Inflammatory macrophage treated with lipopolysaccharide for 4 hours (primary cell): ENCODE measurements around the gene LRRC75A.
A peak's percentile ranks its signal among the peaks of the same experiment; 100 is the strongest.
"Not testable (repeated sequence)": the region's sequence is repeated elsewhere in the genome, so short reads cannot be mapped to it uniquely, and the experiment has no call there.

ENCODE experiments used
- DNase-seq: peaks from one replicate; pipeline ENCODE4 v3.0.0-alpha.2; 2020

The LRRC75A gene

GRCh38 chr17:16491703-16492612 is at the start of gene LRRC75A:
Gene LRRC75A, minus strand, starts transcription at chr17:16492193. Its CDS starts 203 bp downstream, at chr17:16491990.
- peak; percentile 41 for DNase-seq

DNA sequence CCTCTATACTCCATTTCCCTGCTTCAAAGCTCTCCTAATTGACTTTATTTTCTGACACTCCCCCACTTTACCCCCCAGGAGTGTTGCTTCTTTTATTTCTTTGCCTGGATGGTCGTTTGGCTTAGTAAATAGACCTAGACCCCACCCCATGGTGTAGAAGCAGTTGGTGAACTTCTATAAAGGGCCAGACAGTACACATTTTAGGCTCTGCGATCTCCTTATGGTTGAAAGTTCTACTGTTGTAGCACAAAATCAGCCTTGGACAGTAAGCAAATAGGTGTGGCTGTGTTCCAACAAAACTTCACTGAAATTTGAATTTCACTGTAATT is 45.1 kb upstream of the LRRC75A start:
- no peak for DNase-seq

DNA sequence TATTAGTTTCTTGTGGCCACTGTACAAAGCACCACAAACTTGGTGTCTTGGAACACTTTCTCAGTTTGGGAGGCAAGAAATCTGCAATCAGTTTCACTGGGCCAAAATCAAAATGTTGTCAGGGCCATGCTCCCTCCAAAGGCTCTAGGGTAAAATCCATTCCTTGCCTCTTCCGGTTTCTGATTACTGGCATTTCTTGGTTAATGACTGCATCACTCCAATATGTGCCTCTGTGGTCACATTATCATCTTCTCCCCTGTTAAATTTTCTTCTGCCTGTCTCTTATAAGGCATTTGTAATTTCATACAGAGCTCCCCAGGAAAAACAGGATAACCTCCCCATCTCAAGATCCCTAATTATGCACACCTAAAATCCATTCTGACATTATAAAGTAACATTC is 42.2 kb upstream of the LRRC75A start:
- DNase-seq, result no peak

GRCh38 chr17:16529906-16530305 is 37.9 kb upstream of the LRRC75A start:
- no peak for DNase-seq

DNA sequence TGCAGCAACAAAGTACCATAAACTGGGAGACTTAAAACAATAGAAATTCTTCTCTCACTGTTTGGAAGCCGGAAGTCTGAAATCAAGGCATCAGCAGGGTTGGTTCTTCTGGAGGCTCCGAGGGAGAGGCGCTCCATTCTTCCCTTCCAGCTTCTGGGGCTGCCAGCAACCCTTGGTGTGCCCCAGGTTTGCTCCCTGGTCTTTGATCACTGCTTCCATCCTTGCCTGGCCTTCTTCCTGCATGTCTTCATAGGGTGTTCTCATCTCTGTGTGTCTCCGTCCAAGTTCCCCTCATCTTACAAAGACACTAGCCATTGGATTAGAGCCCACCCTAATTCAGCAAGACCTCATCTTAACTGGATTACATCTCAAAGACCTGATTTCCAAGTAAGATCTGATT is 35.3 kb upstream of the LRRC75A start:
- no peak for DNase-seq

DNA sequence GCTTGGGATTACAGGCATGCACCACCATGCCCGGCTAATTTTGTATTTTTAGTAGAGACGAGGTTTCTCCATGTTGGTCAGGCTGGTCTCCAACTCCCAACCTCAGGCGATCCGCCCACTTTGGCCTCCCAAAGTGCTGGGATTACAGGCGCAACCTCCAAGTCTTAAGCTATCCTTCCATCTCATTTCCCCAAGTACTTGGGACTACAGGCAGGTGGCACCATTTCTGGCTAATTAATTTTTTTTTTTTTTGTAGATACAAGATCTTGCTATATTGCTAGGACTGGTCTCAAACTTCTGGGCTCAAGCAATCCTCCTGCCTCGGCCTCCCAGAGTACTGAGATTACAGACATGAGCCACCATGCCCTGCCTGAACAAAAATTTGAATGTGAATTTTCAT is 33.6 kb upstream of the LRRC75A start:
- DNase-seq, result not testable (repeated sequence)

- peak; percentile 88 for DNase-seq
Observed at GRCh38 chr17:16521070-16521727, 29.2 kb upstream of the LRRC75A start.

DNA sequence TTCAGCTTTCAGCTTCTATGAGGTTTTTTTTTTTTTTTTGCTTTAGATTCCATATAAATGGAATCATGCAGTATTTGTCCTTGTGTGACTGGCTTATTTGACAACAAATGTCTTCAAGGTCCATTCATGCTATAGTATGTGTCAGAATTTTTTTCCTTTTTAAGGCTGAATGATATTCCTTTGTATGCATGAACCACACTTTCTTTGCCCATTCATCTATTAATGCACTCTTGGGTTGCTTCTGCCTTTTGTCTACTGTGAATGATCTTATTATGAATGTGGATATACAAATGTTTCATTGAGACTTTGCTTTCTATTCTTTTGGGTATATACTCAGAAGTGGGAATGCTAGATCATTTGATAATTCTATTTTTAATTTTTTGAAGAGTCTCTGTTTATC is 27.0 kb upstream of the LRRC75A start:
- no peak for DNase-seq

- peak; percentile 47 for DNase-seq
Observed at GRCh38 chr17:16517477-16517876, 25.5 kb upstream of the LRRC75A start.

DNA sequence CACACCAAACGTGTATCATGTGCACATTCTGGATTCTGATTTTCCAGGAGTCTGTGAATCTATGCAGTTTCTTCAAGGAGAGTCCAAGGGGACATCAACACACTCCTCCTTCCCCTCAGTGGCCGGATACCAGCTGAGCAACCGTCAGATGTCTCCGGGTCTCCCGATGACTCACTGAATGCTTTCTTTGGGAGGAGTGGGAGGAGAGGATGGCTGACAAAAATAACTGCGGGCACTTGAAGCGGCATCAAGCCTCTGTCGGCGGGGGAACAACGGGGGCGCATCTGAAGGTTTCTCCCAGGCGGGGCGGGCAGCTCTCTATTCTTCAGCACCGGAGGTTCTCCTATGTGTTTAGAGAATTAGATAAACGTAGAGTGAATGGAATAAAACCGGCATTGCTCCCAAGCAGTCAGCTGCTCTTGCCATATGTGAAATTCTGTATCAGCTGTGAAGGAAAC is 24.6 kb upstream of the LRRC75A start:
- peak; percentile 76 for DNase-seq

DNA sequence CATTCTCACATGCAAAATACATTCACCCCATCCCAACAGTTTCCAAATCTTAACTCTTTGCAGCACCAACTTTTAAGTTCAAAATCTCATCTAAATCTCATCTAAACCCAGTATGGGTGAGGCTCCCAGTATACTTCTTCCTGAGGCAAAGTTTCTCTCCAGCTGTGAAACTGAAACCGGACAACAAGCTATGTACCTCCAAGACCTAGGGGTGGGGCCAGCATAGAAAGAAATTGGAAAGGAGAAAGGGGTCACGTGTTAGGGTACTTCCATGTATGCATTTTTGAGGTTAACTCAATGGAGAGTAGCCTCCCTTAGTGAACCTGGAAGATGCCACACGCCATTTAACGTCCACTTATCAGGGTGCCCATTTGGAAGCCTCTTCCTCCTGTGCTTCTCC is 23.9 kb upstream of the LRRC75A start:
- DNase-seq, result peak; percentile 65

- peak; percentile 57 for DNase-seq
Observed at GRCh38 chr17:16513873-16514272, 21.9 kb upstream of the LRRC75A start.

DNA sequence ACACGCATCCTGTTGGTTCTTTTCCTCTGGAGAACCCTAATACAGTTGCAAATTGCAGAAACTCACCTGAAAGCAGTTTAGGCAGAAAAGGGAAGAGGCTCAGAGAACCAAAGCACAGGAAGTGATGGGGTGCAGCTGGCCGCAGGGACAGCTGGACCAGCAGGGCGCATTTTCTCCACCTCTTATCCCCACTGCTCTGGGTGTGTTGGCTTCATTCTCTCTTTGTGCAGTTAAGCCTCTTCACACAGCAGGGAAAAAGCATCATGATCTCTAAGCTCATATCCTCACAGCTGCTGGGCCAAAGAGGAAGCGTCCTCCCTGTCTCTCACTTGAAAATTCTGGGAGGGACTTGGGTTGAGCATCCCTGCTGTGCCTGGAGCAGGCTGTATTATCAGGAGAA is 20.0 kb upstream of the LRRC75A start:
- DNase-seq, result no peak

GRCh38 chr17:16511593-16511992 is 19.6 kb upstream of the LRRC75A start:
- no peak for DNase-seq

DNA sequence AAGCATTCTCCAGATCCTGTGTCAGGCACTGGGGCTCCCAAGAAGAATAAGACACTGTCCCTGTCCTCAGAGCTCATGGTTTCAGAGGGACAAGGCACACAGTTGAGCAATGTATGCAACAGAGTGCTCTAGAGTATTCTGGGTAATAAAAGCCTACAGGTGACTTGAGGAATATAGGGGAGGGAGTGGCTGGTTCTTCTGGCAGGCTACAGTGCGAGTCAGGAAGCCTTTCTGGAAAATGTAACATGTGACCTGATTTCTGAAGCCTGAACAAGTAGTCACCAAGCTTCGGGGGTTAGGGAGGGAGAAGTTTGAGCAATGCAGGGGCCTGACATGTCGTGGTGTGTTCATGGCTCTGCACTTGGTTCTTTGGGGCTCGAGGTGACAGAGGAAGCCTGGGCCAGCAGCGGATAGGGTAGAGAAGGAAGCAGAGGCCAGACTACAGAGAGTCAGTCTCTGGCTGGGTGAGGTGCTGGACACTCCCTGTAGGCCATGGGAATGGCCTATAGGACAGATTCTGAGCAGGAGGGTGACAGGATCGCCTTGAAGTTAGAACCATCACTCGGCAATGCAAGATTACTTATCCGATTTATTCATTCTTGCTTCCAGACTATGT is 16.0 kb upstream of the LRRC75A start:
- peak; percentile 19 for DNase-seq

DNA sequence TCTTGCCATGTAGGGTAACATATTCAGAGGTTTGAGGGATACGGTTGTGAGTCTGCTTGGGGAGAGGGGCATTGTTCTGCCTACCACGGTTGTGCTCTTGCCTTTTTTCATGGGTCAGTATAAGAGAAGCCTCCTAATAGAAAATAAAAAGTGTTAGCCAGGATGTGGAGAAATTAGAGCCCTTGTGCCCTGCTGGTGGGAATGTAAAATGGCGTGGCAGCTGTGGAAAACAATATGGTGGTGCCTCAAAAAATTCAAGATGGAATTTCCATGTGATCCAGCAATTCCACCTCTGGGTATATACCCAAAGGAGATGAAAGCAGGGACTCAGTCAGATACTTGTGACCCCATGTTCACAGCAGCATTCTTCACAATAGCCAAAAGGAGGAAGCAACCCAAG is 14.2 kb upstream of the LRRC75A start:
- DNase-seq, result no peak

GRCh38 chr17:16504984-16505383 is 13.0 kb upstream of the LRRC75A start:
- DNase-seq, result no peak

DNA sequence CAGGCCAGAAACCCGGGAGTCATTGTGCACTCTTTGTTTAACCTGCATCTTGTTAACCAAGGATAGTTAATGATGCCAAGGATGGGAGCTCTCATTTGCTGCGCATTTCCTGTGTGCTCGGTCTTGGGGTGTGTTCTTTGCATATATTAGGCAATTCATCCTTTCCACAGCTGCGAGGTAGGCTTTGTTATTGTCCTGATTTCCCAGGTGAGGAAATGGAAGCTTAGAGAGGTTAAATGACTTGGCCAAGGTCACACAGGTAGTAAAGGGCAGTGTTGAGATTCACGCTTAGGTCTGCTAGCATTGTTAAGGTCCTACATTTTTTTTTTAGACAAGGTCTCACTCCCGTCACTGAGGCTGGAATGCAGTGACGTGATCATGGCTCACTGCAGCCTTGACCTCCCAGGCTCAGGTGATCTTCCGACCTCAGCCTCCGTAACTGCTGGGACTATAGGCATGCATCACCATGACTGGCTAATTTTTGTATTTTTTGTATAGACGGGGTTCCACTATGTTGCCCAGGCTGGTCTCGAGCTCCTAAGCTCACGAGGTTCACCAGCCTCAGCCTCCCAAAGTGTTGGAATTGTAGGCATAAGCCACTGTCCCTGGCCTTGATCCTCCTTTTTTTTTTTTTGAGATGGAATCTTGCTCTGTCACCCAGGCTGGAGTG is 5.0 kb upstream of the LRRC75A start:
- no peak for DNase-seq

DNA sequence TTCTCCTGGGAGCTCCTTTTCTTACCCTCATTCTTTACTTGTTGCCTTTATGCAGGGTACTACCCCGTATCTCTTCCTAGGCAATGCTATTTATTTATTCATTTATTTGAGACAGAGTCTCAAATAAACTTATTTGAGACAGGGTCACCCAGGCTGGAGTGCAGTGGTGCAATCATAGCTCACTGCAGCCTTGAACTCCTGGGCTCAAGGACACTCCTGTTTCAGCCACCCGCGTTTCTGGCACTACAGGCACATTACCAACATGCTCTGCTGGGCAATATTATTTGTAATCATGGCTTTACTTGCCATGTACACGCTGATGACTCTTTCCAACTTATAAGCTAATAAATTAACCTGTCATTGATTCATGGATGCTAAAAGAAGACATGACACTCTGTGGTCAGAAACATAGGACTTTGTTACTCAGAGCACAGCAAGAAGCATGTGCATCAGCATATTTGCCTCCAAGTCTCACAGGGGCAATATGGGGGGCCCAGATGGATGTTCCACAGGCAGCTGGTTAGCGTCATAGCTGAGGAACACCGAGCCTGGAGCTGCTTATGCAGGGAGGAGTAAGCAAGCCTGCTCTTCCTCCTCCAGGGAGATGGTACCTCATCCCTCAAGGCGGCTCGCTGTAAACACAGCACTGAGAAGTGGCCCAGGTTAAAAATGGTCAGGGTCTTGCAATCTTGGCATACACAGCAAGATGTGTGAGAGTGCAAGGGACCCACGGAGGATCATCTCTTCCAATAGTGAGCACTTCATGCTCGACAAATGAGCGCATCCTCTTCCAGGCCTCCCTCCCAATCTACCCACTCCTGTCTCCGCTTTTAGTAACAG is 4.2 kb upstream of the LRRC75A start:
- DNase-seq, result no peak

GRCh38 chr17:16495561-16495960 is 3.6 kb upstream of the LRRC75A start:
- no peak for DNase-seq

GRCh38 chr17:16494059-16494458 is 2.1 kb upstream of the LRRC75A start:
- DNase-seq, result no peak

DNA sequence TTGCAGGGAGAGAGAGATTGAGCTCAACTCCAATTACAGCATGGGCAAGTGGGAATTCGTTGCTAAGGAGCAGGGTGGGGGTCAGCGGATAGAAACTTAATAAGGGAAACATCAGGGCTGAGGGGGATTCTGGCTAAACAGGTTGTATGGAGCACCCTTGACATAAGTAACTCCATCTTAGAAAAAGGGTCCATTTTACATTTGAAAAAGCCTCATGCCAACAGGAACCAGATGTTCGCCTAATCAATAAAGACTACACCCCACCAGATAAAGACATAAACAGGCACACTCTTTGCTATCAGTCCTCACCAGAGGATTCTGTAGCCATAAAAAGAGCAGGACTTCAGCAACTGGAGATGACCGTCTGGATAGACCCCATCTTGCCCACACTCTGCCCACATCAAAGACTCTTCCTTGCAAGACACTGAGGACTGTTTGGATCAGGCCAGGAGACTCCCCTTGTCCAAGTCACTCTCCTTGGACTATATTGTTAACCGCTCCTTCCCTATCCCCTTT is 1.6 kb upstream of the LRRC75A start:
- no peak for DNase-seq
